HG02973 (cell line): ENCODE data around the gene SKOR2.
"Not testable (repeated sequence)": the region's sequence is repeated elsewhere in the genome, so short reads cannot be mapped to it uniquely, and the experiment has no call there.

Source experiments
- ATAC-seq: cut with Tn5 transposase; IDR thresholded peaks from one replicate; pipeline ENCODE4 v1.9.1; 2021; ENCODE audit warnings: moderate library complexity; ENCODE audit not compliant: unreplicated experiment

SKOR2 gene

GRCh38 chr18:47204908-47205522, 46.4 kb downstream of the SKOR2 start:
- ATAC-seq = no peak

GRCh38 chr18:47203626-47204464, 47.6 kb downstream of the SKOR2 start:
- ATAC-seq = no peak

- ATAC-seq = not testable (repeated sequence)
These were observed 55.5 kb downstream of the SKOR2 start for GRCh38 chr18:47195961-47196360.

- no peak for ATAC-seq
These were observed 59.5 kb downstream of the SKOR2 start for GRCh38 chr18:47191961-47192360.

- no peak for ATAC-seq
These were observed 63.7 kb downstream of the SKOR2 start for GRCh38 chr18:47187721-47188120.

- no peak for ATAC-seq
These were observed 66.9 kb downstream of the SKOR2 start for GRCh38 chr18:47184419-47185050.

- not testable (repeated sequence) for ATAC-seq
These were observed 69.3 kb downstream of the SKOR2 start for GRCh38 chr18:47182156-47182555.

GRCh38 chr18:47180765-47181164, 70.7 kb downstream of the SKOR2 start:
- ATAC-seq = no peak

GRCh38 chr18:47179520-47179919, 71.9 kb downstream of the SKOR2 start:
- no peak for ATAC-seq

- peak; percentile 81 for ATAC-seq
These were observed 75.4 kb downstream of the SKOR2 start, which contains the start of gene IER3IP1 for GRCh38 chr18:47175898-47176575. Gene IER3IP1 (minus strand): TSS chr18:47176364. CDS start chr18:47176277, 87 bp downstream.

- ATAC-seq = peak; percentile 9
These were observed 76.1 kb downstream of the SKOR2 start for GRCh38 chr18:47175283-47175897.

GRCh38 chr18:47174545-47175116, 76.8 kb downstream of the SKOR2 start:
- no peak for ATAC-seq

GRCh38 chr18:47172476-47172875, 79.0 kb downstream of the SKOR2 start:
- ATAC-seq = no peak

- no peak for ATAC-seq
These were observed 82.5 kb downstream of the SKOR2 start for GRCh38 chr18:47168913-47169312.

GRCh38 chr18:47168509-47168908, 83.0 kb downstream of the SKOR2 start:
- ATAC-seq = no peak

GRCh38 chr18:47166294-47166693, 85.2 kb downstream of the SKOR2 start:
- no peak for ATAC-seq

GRCh38 chr18:47163241-47163640, 88.2 kb downstream of the SKOR2 start:
- ATAC-seq = peak; percentile 89

- ATAC-seq = no peak
These were observed 91.2 kb downstream of the SKOR2 start for GRCh38 chr18:47160256-47160655.

GRCh38 chr18:47158404-47158803, 93.1 kb downstream of the SKOR2 start:
- not testable (repeated sequence) for ATAC-seq
